K562 (cell line): ENCODE results near the gene MARVELD1. TPM values are rescaled to one million over a fixed set of nuclear protein-coding genes. Genes with fewer than 3 reads are reported as not detected.

Experiments used
- ATAC-seq: fragments of 200-7000 bp; cut with Tn5 transposase; 3 replicates; pipeline ENCODE4 v1.9.1; 2020; ENCODE audit warnings: moderate library complexity
- BruUV-seq: library from RNA; stranded (reverse); fragments of 400-500 nt; replicated peaks from 2 replicates; lab custom pipeline; 2021; lab: Mats Ljungman, UMichigan
- CTCF ChIA-PET: fragments of 300-600 bp; formaldehyde crosslinking; extraction: SDS; loops from one replicate; lab custom pipeline; 2021; ENCODE audit warnings: low intra/inter-chr PET ratio; lab: Yijun Ruan, JAX
- POLR2A ChIA-PET: fragments of 300-600, 350-650 bp; sonication (Branson Sonifier 250); formaldehyde crosslinking; extraction: SDS; loops from one replicate; lab custom pipeline; 2021; ENCODE audit warnings: antibody characterized with exemption, inconsistent platforms; lab: Yijun Ruan, JAX
- DNase-seq, 4 experiments: peaks; one replicate each; pipeline versions ENCODE4 v3.0.0 to v3.0.0-alpha.2; 2011 to 2018; ENCODE audit warnings: low spot score in 3 of 4, mixed read lengths in 3 of 4; ENCODE audit errors: extremely low read depth in 1 of 4
- FAIRE-seq: peaks from 2 replicates; lab custom pipeline; 2011; peaks lifted over from hg19 to GRCh38; lab: Jason Lieb, UNC
- H2AFZ ChIP-seq: 2 replicates; pipeline ENCODE4 v1.6.0; 2011; ENCODE audit warnings: low read depth, low read length, control low read depth, inconsistent platforms
- H3K27ac ChIP-seq: fragments of 200-600 bp; 3 replicates; pipeline ENCODE4 v1.8.0; 2011; ENCODE audit warnings: low read depth, mild to moderate bottlenecking, control low read depth, inconsistent platforms, low read length, moderate library complexity, mixed read lengths; ENCODE audit errors: extremely low read depth
- H3K27me3 ChIP-seq, 2 experiments: fragments of 300-600 bp in 1 of 2; 2 replicates in 1 of 2; 3 replicates in 1 of 2; pipeline versions ENCODE4 v1.6.0 to v1.8.0; 2011; ENCODE audit warnings: inconsistent platforms in 2 of 2, low read length in 2 of 2, mild to moderate bottlenecking in 1 of 2, mixed read lengths in 1 of 2, moderate library complexity in 1 of 2; ENCODE audit not compliant: control insufficient read depth in 2 of 2, insufficient read depth in 2 of 2
- H3K36me3 ChIP-seq: fragments of 300-600 bp; 3 replicates; pipeline ENCODE4 v1.8.0; 2011; ENCODE audit warnings: mild to moderate bottlenecking, low read length, inconsistent platforms; ENCODE audit not compliant: control insufficient read depth, insufficient read depth
- H3K4me1 ChIP-seq, 2 experiments: fragments of 200-600 bp in 1 of 2; replicated peaks in 1 of 2; 2 replicates in 1 of 2; 3 replicates in 1 of 2; pipeline versions ENCODE4 v1.5.1 to v1.8.0; 2011; ENCODE audit warnings: inconsistent platforms in 2 of 2, low read length in 2 of 2, mild to moderate bottlenecking in 1 of 2, mixed read lengths in 1 of 2, moderate library complexity in 1 of 2; ENCODE audit not compliant: control insufficient read depth in 2 of 2, insufficient read depth in 2 of 2
- H3K4me2 ChIP-seq: 2 replicates; pipeline ENCODE4 v1.6.1; 2011; ENCODE audit warnings: low read length, control low read depth, inconsistent platforms, mixed read lengths; ENCODE audit not compliant: insufficient read depth
- H3K4me3 ChIP-seq: fragments of 200-600 bp; sonication (generic), shearing (Covaris generic); 2 replicates; pipeline ENCODE4 v1.5.1; 2016; ENCODE audit warnings: control low read depth, inconsistent platforms
- H3K79me2 ChIP-seq: fragments of 200-600 bp; 3 replicates; pipeline ENCODE4 v1.8.0; 2011; ENCODE audit warnings: low read length, inconsistent platforms; ENCODE audit not compliant: control insufficient read depth, insufficient read depth
- H3K9ac ChIP-seq, 2 experiments: 2 replicates each; pipeline versions ENCODE4 v1.6.0 to v1.6.1; 2011; ENCODE audit warnings: low read depth in 2 of 2, low read length in 2 of 2, control low read depth in 1 of 2, inconsistent platforms in 1 of 2, mild to moderate bottlenecking in 1 of 2, mixed read lengths in 1 of 2; ENCODE audit not compliant: insufficient read depth in 1 of 2
- H3K9me1 ChIP-seq: one replicate; pipeline ENCODE4 v1.6.0; 2011; ENCODE audit warnings: inconsistent platforms, mild to moderate bottlenecking, low read length, moderate library complexity; ENCODE audit not compliant: control insufficient read depth, insufficient read depth
- H3K9me3 ChIP-seq: replicated peaks from 2 replicates; pipeline ENCODE4 v1.5.1; 2011; ENCODE audit warnings: low read depth, low read length, inconsistent platforms; ENCODE audit not compliant: control insufficient read depth, insufficient read depth
- H4K20me1 ChIP-seq: replicated peaks from 2 replicates; pipeline ENCODE4 v1.6.1; 2011; ENCODE audit warnings: low read length, inconsistent platforms, mixed read lengths; ENCODE audit not compliant: control insufficient read depth, insufficient read depth
- NUFIP1 ChIP-seq: fragments of 450-650 bp; IDR thresholded peaks from 2 replicates; pipeline ENCODE4 v1.6.1; 2018; ENCODE audit not compliant: partially characterized antibody
- SREBF2 ChIP-seq: sonication (generic); formaldehyde crosslinking; IDR thresholded peaks from 2 replicates; pipeline ENCODE4 v1.4.0; 2020; ENCODE audit warnings: mild to moderate bottlenecking, missing genetic modification reagents
- TEAD1 ChIP-seq, 2 experiments: fragments of 450-650 bp in 1 of 2; sonication (generic) in 1 of 2; formaldehyde crosslinking; IDR thresholded peaks; 2 replicates each; pipeline versions ENCODE4 v1.4.0 to v1.8.0; 2020 to 2022; ENCODE audit warnings: mild to moderate bottlenecking in 2 of 2, missing genetic modification reagents in 1 of 2
- ZNF121 ChIP-seq: sonication (generic); formaldehyde crosslinking; conservative IDR thresholded peaks from 2 replicates; pipeline ENCODE4 v1.8.0; 2022; ENCODE audit warnings: missing genetic modification reagents
- ZNF263 ChIP-seq: sonication (generic); formaldehyde crosslinking; IDR thresholded peaks from 2 replicates; pipeline ENCODE4 v1.8.0; 2022; ENCODE audit warnings: mild to moderate bottlenecking, missing genetic modification reagents, borderline replicate concordance
- WGBS: fragments of 100-300 bp; shearing (Covaris generic); methylation state at CpG from one replicate; pipeline ENCODE4 v1.1.6; 2016; ENCODE audit warnings: low coverage, mixed read lengths; ENCODE audit not compliant: insufficient coverage; ENCODE audit errors: missing lambda C conversion rate; 5-methylcytosine and 5-hydroxymethylcytosine counted together
- in situ Hi-C: fragments of 300-500 bp; cut with MboI; formaldehyde crosslinking; loops from 4 replicates; pipeline ENCODE4 v1.15.0; 2018; ENCODE audit warnings: inconsistent platforms, mixed read lengths
- intact Hi-C: fragments of 100-400 bp; cut with micrococcal nuclease; formaldehyde crosslinking; loops from 2 replicates; pipeline ENCODE4 v1.14.2; 2022
- polyA plus RNA-seq, 8 experiments: library from polyadenylated mRNA; depleted of rRNA in 4 of 8; stranded (reverse) in 5 of 8; unstranded in 3 of 8; fragments of >200 nt; fragmentation: Nextera tagmentation in 2 of 8; fragmentation: Illumina TruSeq in 1 of 8; extraction: Ambion mirVana in 2 of 8; extraction: Trizol in 1 of 8; gene quantifications; 2 replicates each; pipeline versions ENCODE4 v1.2.1 to v1.2.3, GENCODE V29; 2011 to 2014; ENCODE audit warnings: inconsistent platforms in 1 of 8, missing spikeins in 1 of 8
- total RNA-seq, 7 experiments: library from RNA; depleted of rRNA in 6 of 7; stranded (reverse); fragments of >200 nt in 6 of 7; fragmentation: Illumina TruSeq in 2 of 7; extraction: Trizol in 2 of 7; gene quantifications; 2 replicates each; pipeline versions ENCODE4 v1.2.1 to v1.2.3, GENCODE V29; 2011 to 2021; ENCODE audit warnings: low replicate concordance in 1 of 7
- TF ChIP-seq, protein P1 (sequence below): fragments of 250-450 bp; sonication (Bioruptor Pico); IDR thresholded peaks from 2 replicates; pipeline ENCODE4 v1.4.0; 2020; ENCODE audit warnings: mild to moderate bottlenecking, moderate library complexity

MARVELD1 gene
- total and polyA plus RNA-seq, 9 of the 15 experiments (the other 6 are each of a cell fraction or from before 2014, with no cell fraction given) = 2.7 to 12.5 (median 5.3) TPM

DNA sequence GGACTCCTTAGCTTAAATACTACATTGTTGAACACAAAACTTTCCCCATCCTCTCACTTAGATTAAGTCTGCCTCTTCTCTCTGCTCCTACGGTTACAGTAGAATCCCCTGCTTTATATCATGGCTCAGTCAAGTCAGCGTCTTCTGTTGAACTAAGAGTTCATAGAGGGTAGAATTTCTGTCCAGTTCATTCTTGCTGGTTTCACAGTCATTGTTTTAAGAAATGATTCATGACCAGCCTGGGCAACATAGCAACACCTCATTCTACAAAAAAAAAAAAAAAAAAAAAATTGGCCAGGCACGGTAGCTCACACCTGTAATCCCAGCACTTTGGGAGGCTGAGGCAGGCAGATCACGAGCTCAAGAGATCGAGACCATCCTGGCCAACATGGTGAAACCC is 19.7 kb downstream of the MARVELD1 start:
- no peaks in the 10 kb centered on the region; the same call in 1 of the 2 replicates for H3K9me3 ChIP-seq
- no peak for DNase-seq
- H3K27me3 ChIP-seq = no peaks in the 10 kb centered on the region
- ChIA-PET CTCF (no interaction called here), POLR2A (interaction anchor here (0.5 to 1.5 kb wide), 3 partner anchors 19 to 32 kb away, joined by 3 to 4 read pairs (median 3); no protein-coding TSS in a partner anchor)
- peaks cover 13% of the 10 kb centered on the region for H3K79me2 ChIP-seq
- ATAC-seq = no peak
- H3K36me3 ChIP-seq = no peaks in the 10 kb centered on the region
- peaks cover 7 to 10% of the 10 kb centered on the region in 2 experiments; a peak in 4 of 5 replicates for H3K4me1 ChIP-seq
- H3K4me3 ChIP-seq = no peak overlapping the region
- intact Hi-C loops (loop anchor here (5.0 kb wide), 1 partner anchor 161 kb away; the partner anchor contains the start of gene ANKRD2), in situ Hi-C loops (no loop called here)
- no peak overlapping the region for H2AFZ ChIP-seq
- no peak overlapping the region for H3K9ac ChIP-seq
- no peaks in the 10 kb centered on the region for H3K9me1 ChIP-seq
- BruUV-seq = no TSS peak
- no peak overlapping the region for H3K4me2 ChIP-seq
- 31% methylated on average over 4 of the region's 5 CpGs for WGBS
- H3K27ac ChIP-seq = no peak overlapping the region
- 0 out of 2 replicates have a peak, but pooled peaks cover 6% of the 10 kb centered on the region for H4K20me1 ChIP-seq
- TF ChIP-seq TEAD1 (CRISPR knock-in tag; IDR thresholded peaks at IDR 0.05) = no peak
- TF ChIP-seq, protein P1, sequence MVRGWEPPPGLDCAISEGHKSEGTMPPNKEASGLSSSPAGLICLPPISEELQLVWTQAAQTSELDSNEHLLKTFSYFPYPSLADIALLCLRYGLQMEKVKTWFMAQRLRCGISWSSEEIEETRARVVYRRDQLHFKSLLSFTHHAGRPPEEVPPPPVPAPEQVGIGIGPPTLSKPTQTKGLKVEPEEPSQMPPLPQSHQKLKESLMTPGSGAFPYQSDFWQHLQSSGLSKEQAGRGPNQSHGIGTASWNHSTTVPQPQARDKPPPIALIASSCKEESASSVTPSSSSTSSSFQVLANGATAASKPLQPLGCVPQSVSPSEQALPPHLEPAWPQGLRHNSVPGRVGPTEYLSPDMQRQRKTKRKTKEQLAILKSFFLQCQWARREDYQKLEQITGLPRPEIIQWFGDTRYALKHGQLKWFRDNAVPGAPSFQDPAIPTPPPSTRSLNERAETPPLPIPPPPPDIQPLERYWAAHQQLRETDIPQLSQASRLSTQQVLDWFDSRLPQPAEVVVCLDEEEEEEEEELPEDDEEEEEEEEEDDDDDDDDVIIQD (CRISPR knock-in tag) = no peak
- no peak for TF ChIP-seq ZNF121 (CRISPR knock-in tag)
- no peak for TF ChIP-seq ZNF263
- no peak for TF ChIP-seq SREBF2 (CRISPR knock-in tag)
- no peak for TF ChIP-seq NUFIP1
- FAIRE-seq = no peak
